HG03571 (cell line): ENCODE measurements around the gene CTNNA2.

ENCODE experiments used
- ATAC-seq: cut with Tn5 transposase; IDR thresholded peaks from one replicate; pipeline ENCODE4 v1.9.1; 2021; ENCODE audit not compliant: unreplicated experiment

The CTNNA2 gene

DNA sequence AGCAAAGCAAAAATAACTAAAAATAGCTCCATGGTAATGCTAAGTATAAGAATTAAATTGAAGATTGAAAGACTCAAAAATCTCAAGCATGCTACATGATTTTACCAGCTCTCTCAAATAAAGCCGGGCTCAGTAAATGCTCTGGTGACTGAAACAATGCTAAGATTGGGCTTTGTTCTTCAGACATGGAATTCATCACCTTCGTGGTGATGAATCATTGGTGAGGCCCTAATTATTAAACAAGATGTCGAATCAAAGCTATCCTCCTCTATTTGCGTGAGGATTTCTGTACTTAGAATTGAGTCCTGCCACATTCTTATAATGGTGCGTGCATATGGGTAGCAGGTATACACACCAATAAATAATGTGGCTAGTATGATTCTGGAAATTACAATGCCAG, 850.5 kb downstream of the CTNNA2 start:
- ATAC-seq: no peak

DNA sequence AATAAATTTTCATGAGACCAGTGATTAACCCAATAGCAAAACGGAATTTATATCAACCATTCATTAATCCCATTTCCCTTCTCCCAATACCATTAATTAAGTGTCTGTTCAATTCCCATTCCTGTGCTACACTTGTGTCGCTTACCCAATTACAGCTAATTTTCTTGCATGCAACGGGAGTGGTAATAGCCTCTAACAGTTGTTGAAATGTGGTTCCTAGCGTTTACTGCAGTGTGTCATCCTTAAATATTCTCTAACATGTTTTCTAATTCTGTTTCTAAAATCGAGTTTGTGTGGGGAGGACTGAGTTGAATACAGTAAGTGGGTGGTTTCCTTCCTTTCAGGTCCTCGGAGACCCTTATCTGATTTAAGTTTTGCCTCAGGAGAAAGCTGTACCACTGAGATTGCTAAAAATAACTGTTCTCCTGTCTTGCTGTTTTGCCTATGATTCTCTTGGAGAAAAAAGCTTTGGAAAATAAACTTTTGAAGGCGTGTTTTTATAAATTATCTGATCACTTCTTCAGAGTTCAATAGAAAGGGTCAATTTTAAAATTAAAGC, 851.0 kb downstream of the CTNNA2 start:
- ATAC-seq: no peak

DNA sequence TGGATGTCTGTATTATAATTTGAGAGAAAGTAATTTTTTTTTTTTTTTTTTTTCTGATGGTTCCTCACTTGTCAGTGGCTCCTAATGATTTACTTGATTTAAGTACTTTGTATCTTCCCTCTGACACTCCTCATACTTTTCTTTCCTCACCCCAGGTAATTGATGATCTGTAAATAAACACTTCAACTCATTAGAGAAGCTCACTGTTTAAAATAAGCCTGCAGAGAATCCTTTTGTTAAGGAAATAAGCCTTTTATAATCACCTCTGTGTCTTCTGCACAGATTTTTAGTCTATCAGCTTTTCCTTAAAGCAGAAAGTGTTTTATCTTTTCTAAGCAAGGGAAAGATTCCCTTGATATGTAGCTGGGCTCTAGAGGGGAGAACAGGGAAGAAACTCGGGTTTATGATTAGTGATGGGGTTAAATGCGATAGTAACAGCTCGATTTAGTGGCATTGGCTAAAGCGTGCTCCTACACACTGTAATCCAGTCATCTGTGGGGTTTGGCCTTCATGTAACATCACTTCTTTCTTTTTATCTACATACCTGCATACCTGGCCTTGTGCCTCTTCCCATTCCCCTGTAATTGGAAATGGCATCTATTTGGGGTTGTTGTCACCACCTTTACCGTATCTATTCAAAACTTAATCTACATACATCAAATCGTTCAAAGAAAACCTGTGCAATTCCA, 851.8 kb downstream of the CTNNA2 start:
- ATAC-seq: no peak

- ATAC-seq: no peak
Measured at GRCh38 chr2:80365762-80366161, 852.9 kb downstream of the CTNNA2 start.

GRCh38 chr2:80370375-80371009, 857.6 kb downstream of the CTNNA2 start:
- ATAC-seq: no peak

GRCh38 chr2:80374105-80374504, 861.3 kb downstream of the CTNNA2 start:
- ATAC-seq: no peak

DNA sequence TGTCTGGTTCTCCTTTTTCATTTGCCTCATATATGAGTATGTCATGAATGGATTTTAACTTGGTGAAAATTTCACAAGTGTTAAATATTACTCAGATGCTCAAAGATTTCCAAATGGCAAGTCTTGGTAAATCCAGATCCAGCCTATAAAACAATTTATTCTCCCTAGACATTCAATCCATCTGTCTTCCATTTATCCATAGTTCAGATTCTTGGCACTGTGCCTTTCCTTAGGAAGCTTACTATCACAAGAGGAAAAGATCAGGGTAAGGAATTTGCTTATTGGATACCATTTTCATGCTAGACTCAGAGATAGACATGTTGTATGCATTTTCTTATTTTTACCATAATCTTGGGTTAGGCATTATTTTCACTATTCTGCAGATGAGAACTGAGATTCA, 864.2 kb downstream of the CTNNA2 start:
- ATAC-seq: no peak

DNA sequence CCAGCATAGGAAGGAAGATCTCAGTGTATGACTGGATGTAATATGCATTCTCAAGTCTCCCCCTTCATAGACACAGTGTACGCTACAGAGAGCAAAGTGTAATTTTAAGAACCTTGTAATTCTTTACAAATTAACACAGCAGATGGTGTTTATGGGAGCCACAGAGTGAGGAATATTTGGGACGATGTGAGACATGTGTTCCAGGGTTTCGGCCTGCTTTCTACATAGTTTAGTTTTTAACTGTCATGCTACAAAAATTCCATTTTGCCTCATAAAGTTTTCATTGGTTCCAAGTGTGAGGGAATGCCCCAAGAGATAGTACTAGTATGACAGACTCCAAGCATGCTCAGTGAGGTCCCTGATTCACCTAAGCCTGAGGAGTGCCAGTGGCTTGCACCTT, 867.9 kb downstream of the CTNNA2 start:
- no peak for ATAC-seq

GRCh38 chr2:80381666-80382065, 868.8 kb downstream of the CTNNA2 start:
- no peak for ATAC-seq

GRCh38 chr2:80392441-80392840, 879.6 kb downstream of the CTNNA2 start:
- ATAC-seq: no peak

- ATAC-seq: no peak
Measured at GRCh38 chr2:80393991-80394390, 881.1 kb downstream of the CTNNA2 start.

GRCh38 chr2:80395251-80395650, 882.4 kb downstream of the CTNNA2 start:
- ATAC-seq: no peak

DNA sequence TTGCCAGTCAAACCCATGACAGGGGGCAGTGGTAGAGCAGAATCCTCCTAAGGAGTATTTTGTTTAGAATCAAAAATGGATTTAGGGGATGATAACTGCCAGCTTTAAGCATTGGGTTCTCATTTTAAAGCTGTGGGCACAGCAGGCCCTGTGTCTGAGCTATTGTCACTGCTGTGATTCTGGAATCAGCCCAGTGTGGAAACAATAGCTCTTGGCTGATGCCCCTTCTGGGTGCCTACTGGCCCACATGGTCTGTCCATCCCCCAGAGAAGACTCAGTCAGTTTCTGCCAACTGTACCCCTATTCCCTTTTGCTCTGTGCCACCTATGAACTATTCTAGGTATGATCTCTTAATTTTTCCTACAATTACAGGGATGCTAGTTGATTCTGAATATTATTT, 883.4 kb downstream of the CTNNA2 start:
- ATAC-seq: no peak

- ATAC-seq: no peak
Measured at GRCh38 chr2:80403081-80403480, 890.2 kb downstream of the CTNNA2 start.

DNA sequence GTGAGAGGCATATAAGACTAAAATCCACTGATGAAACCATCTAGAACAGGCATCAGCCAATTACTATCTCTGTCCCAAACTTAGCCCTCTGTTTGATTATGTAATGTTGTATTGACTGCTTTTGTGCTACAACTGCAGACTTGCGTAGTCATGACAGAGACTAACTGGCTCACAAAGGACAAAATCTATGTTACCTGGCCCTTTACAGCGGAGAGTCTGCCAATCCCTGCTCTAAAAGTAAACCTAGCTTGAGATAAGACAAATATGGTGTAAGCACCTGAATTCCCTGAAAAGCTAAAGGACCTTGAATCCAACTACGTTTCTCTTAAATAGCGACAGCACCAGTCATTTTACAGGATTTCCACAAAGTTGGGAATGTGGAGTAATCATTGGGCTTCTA, 894.5 kb downstream of the CTNNA2 start:
- no peak for ATAC-seq

GRCh38 chr2:80410346-80410745, 897.5 kb downstream of the CTNNA2 start:
- ATAC-seq: no peak

DNA sequence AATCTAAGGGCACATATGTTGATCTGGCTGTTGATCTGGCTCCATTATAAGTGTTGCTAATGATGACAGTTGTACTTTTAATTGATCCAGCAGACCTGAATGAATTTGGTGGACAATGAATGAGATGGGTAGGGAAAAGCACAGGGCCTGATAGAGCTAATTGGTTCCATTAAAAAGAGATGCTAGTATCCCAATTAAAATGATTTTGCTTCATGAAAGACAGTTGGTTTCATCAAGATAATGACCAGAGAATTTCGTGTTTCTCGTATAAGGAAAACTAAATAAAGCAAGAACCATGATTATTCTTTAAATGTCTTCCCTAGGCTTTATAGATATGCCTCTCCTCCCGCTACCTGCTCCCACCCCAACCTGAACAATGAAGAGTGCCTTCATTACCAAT, 900.3 kb downstream of the CTNNA2 start:
- ATAC-seq: no peak

DNA sequence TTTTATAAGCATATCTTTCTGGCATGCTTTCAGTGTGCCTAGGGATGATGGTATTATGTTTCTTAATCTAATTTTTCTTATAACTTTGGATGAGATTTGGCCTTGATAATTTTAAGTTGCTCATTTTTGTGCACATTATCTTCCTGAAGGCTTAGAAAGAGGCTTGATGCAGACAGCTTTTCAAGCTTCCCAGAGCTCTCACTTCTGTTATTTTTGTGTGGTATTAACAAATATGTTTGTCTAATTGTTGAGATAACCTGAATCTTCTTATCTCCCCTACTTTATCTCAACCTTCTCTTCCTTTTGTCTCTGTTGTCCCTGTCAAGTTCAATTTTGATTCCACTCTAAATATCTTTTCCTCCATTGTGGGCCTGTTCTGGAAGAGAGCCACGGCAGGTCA, 904.9 kb downstream of the CTNNA2 start:
- no peak for ATAC-seq

- ATAC-seq: no peak
Measured at GRCh38 chr2:80420530-80421208, 907.8 kb downstream of the CTNNA2 start.

DNA sequence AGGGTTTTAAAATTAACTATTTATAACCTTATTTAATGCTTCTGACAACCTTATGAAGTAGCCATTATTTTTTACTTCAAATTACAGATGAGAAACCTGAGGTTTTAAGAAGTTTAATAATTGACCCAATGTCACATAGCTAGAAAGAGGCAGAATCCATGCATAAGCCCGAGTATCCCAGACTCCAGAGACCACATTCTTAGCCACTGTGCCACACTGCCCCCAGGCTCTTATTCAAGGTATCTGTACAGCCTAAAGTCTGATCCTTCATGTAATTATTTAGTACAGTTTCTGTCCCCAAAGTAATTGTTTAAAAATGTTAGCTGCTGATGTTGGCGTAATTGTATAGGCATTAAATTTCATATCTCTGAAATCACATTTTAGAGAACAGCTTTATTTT, 916.4 kb downstream of the CTNNA2 start:
- ATAC-seq: no peak

- no peak for ATAC-seq
Measured at GRCh38 chr2:80437959-80438358, 925.1 kb downstream of the CTNNA2 start.

DNA sequence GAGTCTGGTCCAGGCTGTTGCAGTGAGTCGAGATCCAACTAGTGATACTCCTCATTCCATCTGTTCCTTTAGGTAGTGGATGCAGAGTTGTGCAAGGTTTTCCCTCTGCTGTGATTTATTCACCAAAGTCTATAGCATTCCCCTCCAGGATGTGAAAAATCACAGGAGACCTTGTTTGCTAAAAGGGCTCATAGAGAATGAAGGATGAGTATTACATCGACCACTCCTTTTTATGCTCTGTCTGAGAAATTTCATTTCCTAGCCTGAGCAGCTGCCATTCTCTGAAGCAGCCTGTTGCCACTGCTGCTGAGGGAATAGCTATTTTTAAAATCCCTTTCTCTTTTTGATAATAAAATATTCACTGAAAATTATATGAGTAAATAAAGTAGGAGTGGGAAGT, 925.8 kb downstream of the CTNNA2 start:
- ATAC-seq: no peak
